Measurements from ENCODE around the gene LMAN1L.

DNA sequence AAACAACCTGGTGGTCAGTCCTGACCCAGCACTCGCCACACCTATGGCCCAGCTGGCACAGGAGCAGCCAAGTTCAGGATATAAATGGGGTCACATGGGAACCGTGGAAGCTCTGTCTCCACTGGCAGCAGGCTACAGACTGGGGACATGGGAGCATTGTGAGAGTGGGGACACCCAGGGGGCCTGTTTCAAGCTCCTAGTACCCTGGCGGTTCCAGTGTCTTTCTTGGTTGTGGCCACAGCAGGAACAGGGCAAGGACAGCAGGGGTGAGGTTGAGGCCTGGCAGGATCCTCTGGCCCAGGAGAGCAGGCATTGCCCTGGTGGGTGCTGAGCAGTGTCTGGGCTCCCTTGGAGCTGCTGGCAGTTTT, 28.8 kb upstream of the LMAN1L start:
- TF ChIP-seq EP300 (IDR thresholded peaks at IDR 0.05) = no peak
- TF ChIP-seq, protein P1, sequence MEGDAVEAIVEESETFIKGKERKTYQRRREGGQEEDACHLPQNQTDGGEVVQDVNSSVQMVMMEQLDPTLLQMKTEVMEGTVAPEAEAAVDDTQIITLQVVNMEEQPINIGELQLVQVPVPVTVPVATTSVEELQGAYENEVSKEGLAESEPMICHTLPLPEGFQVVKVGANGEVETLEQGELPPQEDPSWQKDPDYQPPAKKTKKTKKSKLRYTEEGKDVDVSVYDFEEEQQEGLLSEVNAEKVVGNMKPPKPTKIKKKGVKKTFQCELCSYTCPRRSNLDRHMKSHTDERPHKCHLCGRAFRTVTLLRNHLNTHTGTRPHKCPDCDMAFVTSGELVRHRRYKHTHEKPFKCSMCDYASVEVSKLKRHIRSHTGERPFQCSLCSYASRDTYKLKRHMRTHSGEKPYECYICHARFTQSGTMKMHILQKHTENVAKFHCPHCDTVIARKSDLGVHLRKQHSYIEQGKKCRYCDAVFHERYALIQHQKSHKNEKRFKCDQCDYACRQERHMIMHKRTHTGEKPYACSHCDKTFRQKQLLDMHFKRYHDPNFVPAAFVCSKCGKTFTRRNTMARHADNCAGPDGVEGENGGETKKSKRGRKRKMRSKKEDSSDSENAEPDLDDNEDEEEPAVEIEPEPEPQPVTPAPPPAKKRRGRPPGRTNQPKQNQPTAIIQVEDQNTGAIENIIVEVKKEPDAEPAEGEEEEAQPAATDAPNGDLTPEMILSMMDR (IDR thresholded peaks at IDR 0.05) = no peak
